AG04450 (cell line): ENCODE results near the gene PHF20. TPM values are rescaled to one million over a fixed set of nuclear protein-coding genes. Genes with fewer than 3 reads are reported as not detected.

ENCODE experiments used
- CTCF ChIA-PET: fragments of 300-600, 350-600 bp; formaldehyde crosslinking; extraction: SDS; loops from one replicate; lab custom pipeline; 2022; ENCODE audit warnings: antibody characterized with exemption, inconsistent platforms; lab: Charles Lee
- POLR2A ChIA-PET: fragments of 350-600 bp; formaldehyde crosslinking; extraction: SDS; loops from one replicate; lab custom pipeline; 2021; ENCODE audit warnings: antibody characterized with exemption, inconsistent platforms; lab: Yijun Ruan, JAX
- DNase-seq: peaks from one replicate; pipeline ENCODE4 v3.0.0-alpha.2; 2011; ENCODE audit warnings: low read depth, low spot score
- H3K27ac ChIP-seq: one replicate; pipeline ENCODE4 v1.5.1; 2012; ENCODE audit warnings: low read depth, low read length, control low read depth
- H3K27me3 ChIP-seq: one replicate; pipeline ENCODE4 v1.6.0; 2012; ENCODE audit warnings: low read length; ENCODE audit not compliant: control insufficient read depth, insufficient read depth
- H3K4me3 ChIP-seq: 2 replicates; pipeline ENCODE4 v1.5.1; 2011; ENCODE audit warnings: mild to moderate bottlenecking, low read depth, low read length, control low read depth
- H3K9me3 ChIP-seq: 2 replicates; pipeline ENCODE4 v1.5.1; 2012; ENCODE audit warnings: low read length; ENCODE audit not compliant: control insufficient read depth, insufficient read depth
- polyA plus RNA-seq: library from polyadenylated mRNA; depleted of rRNA; stranded (reverse); fragments of >200 nt; gene quantifications from 2 replicates; pipeline ENCODE4 v1.2.3, GENCODE V29; 2011
- TF ChIP-seq, protein P1 (sequence below): IDR thresholded peaks from 2 replicates; pipeline ENCODE4 v1.5.1; 2011; ENCODE audit warnings: low read depth, low read length, control low read depth, inconsistent platforms

PHF20 gene
- polyA plus RNA-seq, 1 experiment = 30.6 TPM

DNA sequence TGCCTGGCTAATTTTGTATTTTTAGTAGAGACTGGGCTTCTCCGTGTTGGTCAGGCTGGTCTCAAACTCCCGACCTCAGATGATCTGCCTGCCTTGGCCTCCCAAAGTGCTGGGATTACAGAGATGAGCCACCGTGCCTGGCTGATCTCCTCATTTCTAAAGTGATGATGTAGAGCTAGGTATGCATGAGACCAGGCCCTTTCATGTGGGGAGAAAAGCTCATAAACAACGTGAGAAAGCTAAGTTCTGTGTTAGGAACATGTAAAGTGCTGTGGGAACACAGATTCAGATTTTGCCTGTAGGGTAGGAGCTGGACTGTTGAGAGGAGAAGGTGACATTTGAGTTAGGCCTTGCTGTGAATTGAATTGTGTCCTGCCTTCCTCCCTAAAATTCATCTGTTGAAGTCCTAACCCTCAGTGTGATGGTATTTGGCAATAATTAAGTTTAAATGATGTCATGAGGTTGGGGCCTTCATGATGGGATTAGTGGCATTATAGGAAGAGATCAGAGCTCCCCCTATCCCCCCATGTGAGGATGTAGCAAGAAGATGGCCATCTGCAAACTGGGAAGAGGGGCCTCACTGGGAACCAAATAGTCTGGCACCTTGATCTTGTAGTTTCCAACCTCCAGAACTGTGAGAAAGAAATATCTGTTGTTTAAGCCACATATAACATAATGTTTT is 133.3 kb downstream of the PHF20 start:
- no peaks in the 10 kb centered on the region for H3K9me3 ChIP-seq
- no peak for DNase-seq
- POLR2A ChIA-PET = no interaction called here
- no peak overlapping the region for H3K27ac ChIP-seq
- no peaks in the 10 kb centered on the region for H3K27me3 ChIP-seq
- H3K4me3 ChIP-seq = no peak overlapping the region
- CTCF ChIA-PET = interaction anchor here (1.3 kb wide), 1 partner anchor 49 kb away, joined by 4 read pairs; the partner anchor contains the start of gene SCAND1
- TF ChIP-seq, protein P1, sequence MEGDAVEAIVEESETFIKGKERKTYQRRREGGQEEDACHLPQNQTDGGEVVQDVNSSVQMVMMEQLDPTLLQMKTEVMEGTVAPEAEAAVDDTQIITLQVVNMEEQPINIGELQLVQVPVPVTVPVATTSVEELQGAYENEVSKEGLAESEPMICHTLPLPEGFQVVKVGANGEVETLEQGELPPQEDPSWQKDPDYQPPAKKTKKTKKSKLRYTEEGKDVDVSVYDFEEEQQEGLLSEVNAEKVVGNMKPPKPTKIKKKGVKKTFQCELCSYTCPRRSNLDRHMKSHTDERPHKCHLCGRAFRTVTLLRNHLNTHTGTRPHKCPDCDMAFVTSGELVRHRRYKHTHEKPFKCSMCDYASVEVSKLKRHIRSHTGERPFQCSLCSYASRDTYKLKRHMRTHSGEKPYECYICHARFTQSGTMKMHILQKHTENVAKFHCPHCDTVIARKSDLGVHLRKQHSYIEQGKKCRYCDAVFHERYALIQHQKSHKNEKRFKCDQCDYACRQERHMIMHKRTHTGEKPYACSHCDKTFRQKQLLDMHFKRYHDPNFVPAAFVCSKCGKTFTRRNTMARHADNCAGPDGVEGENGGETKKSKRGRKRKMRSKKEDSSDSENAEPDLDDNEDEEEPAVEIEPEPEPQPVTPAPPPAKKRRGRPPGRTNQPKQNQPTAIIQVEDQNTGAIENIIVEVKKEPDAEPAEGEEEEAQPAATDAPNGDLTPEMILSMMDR = no peak

DNA sequence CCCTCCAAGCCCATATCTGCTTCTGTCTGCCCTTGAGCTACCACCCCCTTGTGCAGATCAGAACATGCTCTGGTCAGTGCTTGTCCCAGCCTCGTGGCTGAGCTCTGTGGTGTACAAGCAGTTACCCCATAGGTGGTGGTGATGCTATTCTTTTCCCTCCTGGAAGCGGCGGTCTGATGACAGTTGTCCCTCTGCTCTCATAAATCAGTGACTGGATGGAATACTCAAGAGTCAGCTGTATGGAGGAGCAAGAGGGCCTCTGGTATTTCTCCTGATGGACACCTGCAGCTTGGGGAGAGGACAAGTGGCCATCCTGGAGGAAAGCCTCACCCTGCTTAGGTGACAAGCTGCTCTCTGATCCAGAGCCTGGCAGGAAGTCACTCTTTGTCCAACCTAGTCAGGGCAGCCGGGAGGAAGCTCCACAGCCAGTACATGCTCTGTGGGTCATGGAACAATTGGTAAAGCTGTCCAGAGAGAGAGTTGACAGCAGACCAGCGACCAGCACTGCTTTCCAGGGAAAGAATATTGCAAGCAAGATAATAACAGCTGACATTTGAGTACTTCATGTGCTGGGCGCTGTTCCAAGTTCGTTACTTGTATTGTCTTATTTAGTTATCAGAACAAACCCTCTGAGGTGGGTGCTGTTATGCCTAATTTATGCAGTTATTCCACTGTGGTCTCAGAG is 135.3 kb downstream of the PHF20 start:
- DNase-seq = no peak
- Histone ChIP-seq H3K27ac (no peak overlapping the region), H3K9me3 (no peaks in the 10 kb centered on the region), H3K27me3 (no peaks in the 10 kb centered on the region), H3K4me3 (no peak overlapping the region)
- ChIA-PET POLR2A (no interaction called here), CTCF (no interaction called here)
- TF ChIP-seq, protein P1 = no peak

DNA sequence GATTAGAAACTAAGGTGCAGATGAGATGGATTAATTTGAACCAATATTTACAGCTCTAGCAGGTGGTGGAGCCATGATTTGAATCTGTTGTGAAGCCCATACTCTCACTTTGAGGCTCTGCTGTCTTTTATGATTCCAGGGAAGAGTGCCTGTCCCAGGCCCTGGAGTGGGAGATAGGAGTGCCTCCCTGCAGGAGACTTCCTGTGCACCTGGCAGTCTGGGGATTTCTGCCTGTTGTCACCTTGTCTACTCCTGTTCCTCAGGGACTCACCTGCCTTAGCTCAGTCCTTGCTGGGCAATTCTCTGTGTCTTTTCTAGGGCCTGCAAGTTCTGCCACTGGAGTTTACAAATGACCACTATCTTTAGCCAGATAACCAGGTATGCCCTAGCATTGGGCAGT is 136.2 kb downstream of the PHF20 start:
- Histone ChIP-seq H3K9me3 (no peaks in the 10 kb centered on the region), H3K4me3 (no peak overlapping the region), H3K27ac (no peak overlapping the region), H3K27me3 (no peaks in the 10 kb centered on the region)
- TF ChIP-seq, protein P1 = no peak
- no peak for DNase-seq
- ChIA-PET CTCF (no interaction called here), POLR2A (no interaction called here)

DNA sequence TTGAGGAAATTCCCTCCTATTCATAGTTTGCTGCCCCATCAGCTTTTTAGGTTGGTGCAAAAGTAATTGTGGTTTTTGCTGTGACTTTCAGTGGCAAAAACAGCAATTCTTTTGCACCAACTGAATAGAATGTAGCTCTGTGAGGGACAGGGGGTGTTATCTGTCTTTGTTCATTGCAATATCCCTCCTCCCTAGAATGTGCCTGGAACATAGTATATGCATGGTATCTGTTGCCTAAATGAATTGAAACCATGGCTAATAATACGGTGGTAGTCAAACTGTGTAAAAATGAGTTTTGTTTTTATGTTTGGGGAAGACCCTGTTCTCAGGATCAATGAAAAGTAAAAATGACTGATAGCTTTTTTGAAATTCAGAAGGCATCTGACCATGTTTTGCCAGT is 137.4 kb downstream of the PHF20 start:
- Histone ChIP-seq H3K4me3 (no peak overlapping the region), H3K27ac (no peak overlapping the region), H3K9me3 (no peaks in the 10 kb centered on the region), H3K27me3 (no peaks in the 10 kb centered on the region)
- ChIA-PET CTCF (interaction anchor here (0.6 kb wide), 1 partner anchor 46 kb away, joined by 3 read pairs; the partner anchor contains the start of gene SCAND1), POLR2A (no interaction called here)
- TF ChIP-seq, protein P1 = no peak
- DNase-seq = no peak

DNA sequence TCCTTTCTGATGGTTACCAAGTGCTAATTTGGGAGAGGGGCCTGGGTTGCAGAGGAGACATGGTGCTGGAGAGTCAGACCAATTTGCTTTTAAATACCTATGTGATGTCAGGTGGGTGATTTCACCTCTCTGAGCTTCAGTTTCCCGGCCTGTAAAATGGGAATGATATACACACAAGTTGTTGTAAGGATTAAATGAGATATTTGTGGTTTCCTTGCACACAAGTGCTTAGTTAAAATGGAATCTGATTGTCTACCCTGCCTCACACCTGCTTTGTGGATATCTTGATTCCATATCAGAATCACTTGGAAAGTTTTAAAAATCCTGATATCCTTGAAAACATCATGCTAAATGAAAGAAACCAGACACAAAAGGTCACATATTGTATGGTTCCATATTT is 138.0 kb downstream of the PHF20 start:
- no peak overlapping the region for H3K27ac ChIP-seq
- TF ChIP-seq, protein P1 = no peak
- ChIA-PET CTCF (no interaction called here), POLR2A (no interaction called here)
- no peaks in the 10 kb centered on the region for H3K27me3 ChIP-seq
- no peaks in the 10 kb centered on the region for H3K9me3 ChIP-seq
- H3K4me3 ChIP-seq = no peak overlapping the region
- no peak for DNase-seq
